ENCODE results near the gene BRMS1L.

DNA sequence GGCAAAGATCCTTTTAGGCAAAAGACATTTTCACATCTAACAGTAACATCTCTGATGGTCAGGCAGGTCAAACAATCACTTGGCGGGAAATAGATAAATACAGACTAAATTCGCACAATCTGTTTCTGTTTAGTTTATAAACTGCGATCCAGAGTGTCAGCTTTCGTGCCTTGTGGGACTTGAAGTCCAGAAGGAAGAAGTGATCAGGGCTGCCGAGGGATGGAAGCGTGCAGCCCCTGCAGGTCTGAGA is 245 bp upstream of the BRMS1L start:
- TF ChIP-seq, protein P1, sequence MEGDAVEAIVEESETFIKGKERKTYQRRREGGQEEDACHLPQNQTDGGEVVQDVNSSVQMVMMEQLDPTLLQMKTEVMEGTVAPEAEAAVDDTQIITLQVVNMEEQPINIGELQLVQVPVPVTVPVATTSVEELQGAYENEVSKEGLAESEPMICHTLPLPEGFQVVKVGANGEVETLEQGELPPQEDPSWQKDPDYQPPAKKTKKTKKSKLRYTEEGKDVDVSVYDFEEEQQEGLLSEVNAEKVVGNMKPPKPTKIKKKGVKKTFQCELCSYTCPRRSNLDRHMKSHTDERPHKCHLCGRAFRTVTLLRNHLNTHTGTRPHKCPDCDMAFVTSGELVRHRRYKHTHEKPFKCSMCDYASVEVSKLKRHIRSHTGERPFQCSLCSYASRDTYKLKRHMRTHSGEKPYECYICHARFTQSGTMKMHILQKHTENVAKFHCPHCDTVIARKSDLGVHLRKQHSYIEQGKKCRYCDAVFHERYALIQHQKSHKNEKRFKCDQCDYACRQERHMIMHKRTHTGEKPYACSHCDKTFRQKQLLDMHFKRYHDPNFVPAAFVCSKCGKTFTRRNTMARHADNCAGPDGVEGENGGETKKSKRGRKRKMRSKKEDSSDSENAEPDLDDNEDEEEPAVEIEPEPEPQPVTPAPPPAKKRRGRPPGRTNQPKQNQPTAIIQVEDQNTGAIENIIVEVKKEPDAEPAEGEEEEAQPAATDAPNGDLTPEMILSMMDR (conservative IDR thresholded peaks at IDR 0.05; ENCODE audit: low read length): no peak
- no peak for TF ChIP-seq EZH2phosphoT487 (IDR thresholded peaks at IDR 0.05; ENCODE audit: borderline replicate concordance, low read depth, low read length)

All from OCI-LY7 (cell line).